H9 (cell line): ENCODE data around the gene MERTK. TPM values are rescaled to one million over a fixed set of nuclear protein-coding genes. Genes with fewer than 3 reads are reported as not detected.

Experiments
- DNase-seq: peaks from one replicate; pipeline ENCODE4 v3.0.0-alpha.2; 2017
- H2AFZ ChIP-seq: one replicate; pipeline ENCODE4 v1.6.1; 2013; ENCODE audit warnings: mild to moderate bottlenecking, low read length, control low read depth, moderate library complexity
- H2AK5ac ChIP-seq: 2 replicates; pipeline ENCODE4 v1.6.1; 2013; ENCODE audit warnings: low read length, control low read depth, mixed read lengths; ENCODE audit not compliant: insufficient read length
- H2BK120ac ChIP-seq: one replicate; pipeline ENCODE4 v1.6.1; 2013; ENCODE audit warnings: low read depth, mild to moderate bottlenecking, low read length, control low read depth, inconsistent platforms; ENCODE audit not compliant: poor library complexity, severe bottlenecking
- H2BK12ac ChIP-seq: 2 replicates; pipeline ENCODE4 v1.6.1; 2013; ENCODE audit warnings: low read length, control low read depth, mixed read lengths, low read depth; ENCODE audit not compliant: insufficient read length
- H2BK15ac ChIP-seq: 2 replicates; pipeline ENCODE4 v1.6.1; 2013; ENCODE audit warnings: low read depth, low read length, control low read depth
- H2BK20ac ChIP-seq: one replicate; pipeline ENCODE4 v1.6.1; 2013; ENCODE audit warnings: low read depth, mild to moderate bottlenecking, low read length, control low read depth, inconsistent platforms; ENCODE audit not compliant: poor library complexity, severe bottlenecking
- H2BK5ac ChIP-seq: 2 replicates; pipeline ENCODE4 v1.6.1; 2013; ENCODE audit warnings: low read length, control low read depth, mixed read lengths; ENCODE audit not compliant: insufficient read length
- H3K14ac ChIP-seq: 2 replicates; pipeline ENCODE4 v1.6.1; 2013; ENCODE audit warnings: low read length, control low read depth; ENCODE audit not compliant: insufficient read depth
- H3K18ac ChIP-seq: 2 replicates; pipeline ENCODE4 v1.6.1; 2013; ENCODE audit warnings: low read depth, mild to moderate bottlenecking, mixed read lengths, low read length, control low read depth; ENCODE audit not compliant: insufficient read length
- H3K23ac ChIP-seq: 2 replicates; pipeline ENCODE4 v1.6.1; 2013; ENCODE audit warnings: low read length, control low read depth, mixed read lengths, low read depth; ENCODE audit not compliant: insufficient read length
- H3K23me2 ChIP-seq: 2 replicates; pipeline ENCODE4 v1.6.1; 2013; ENCODE audit warnings: low read depth, mild to moderate bottlenecking, mixed read lengths, low read length, control low read depth; ENCODE audit not compliant: insufficient read length, poor library complexity, severe bottlenecking
- H3K27ac ChIP-seq: 2 replicates; pipeline ENCODE4 v1.5.1; 2013; ENCODE audit warnings: low read length, control low read depth, mixed read lengths, low read depth; ENCODE audit not compliant: insufficient read length
- H3K27me3 ChIP-seq: 2 replicates; pipeline ENCODE4 v1.6.1; 2013; ENCODE audit warnings: low read length, control low read depth, inconsistent platforms; ENCODE audit not compliant: insufficient read depth
- H3K4ac ChIP-seq: 2 replicates; pipeline ENCODE4 v1.6.1; 2013; ENCODE audit warnings: low read depth, mild to moderate bottlenecking, control low read depth, inconsistent platforms, low read length, moderate library complexity
- H3K4me1 ChIP-seq: 2 replicates; pipeline ENCODE4 v1.6.1; 2013; ENCODE audit warnings: low read length, control low read depth, inconsistent platforms; ENCODE audit not compliant: insufficient read depth
- H3K4me2 ChIP-seq: 2 replicates; pipeline ENCODE4 v1.6.1; 2013; ENCODE audit warnings: low read length, control low read depth, mixed read lengths; ENCODE audit not compliant: insufficient read length, insufficient read depth
- H3K56ac ChIP-seq: 2 replicates; pipeline ENCODE4 v1.6.1; 2013; ENCODE audit warnings: low read depth, mild to moderate bottlenecking, mixed read lengths, low read length, control low read depth; ENCODE audit not compliant: insufficient read length
- H3K79me1 ChIP-seq: 2 replicates; pipeline ENCODE4 v1.6.1; 2013; ENCODE audit warnings: low read depth, mild to moderate bottlenecking, moderate library complexity, low read length, control low read depth, inconsistent platforms; ENCODE audit not compliant: insufficient read depth, poor library complexity, severe bottlenecking
- H3K79me2 ChIP-seq: 2 replicates; pipeline ENCODE4 v1.6.1; 2013; ENCODE audit warnings: low read length, control low read depth, inconsistent platforms; ENCODE audit not compliant: insufficient read depth
- H3K9ac ChIP-seq: 2 replicates; pipeline ENCODE4 v1.6.1; 2013; ENCODE audit warnings: low read length, control low read depth, mixed read lengths; ENCODE audit not compliant: insufficient read length; ENCODE audit errors: extremely low read depth
- H3K9me3 ChIP-seq: one replicate; pipeline ENCODE4 v1.6.1; 2013; ENCODE audit warnings: low read depth, low read length, inconsistent platforms; ENCODE audit not compliant: control insufficient read depth
- H3T11ph ChIP-seq: one replicate; pipeline ENCODE4 v1.6.1; 2013; ENCODE audit warnings: mild to moderate bottlenecking, low read length, control low read depth, inconsistent platforms
- H4K20me1 ChIP-seq: one replicate; pipeline ENCODE4 v1.6.1; 2013; ENCODE audit not compliant: control insufficient read depth, insufficient read length, insufficient read depth
- H4K5ac ChIP-seq: 2 replicates; pipeline ENCODE4 v1.6.1; 2013; ENCODE audit warnings: low read depth, mild to moderate bottlenecking, mixed read lengths, low read length, control low read depth; ENCODE audit not compliant: insufficient read length
- H4K8ac ChIP-seq: replicated peaks from 2 replicates; pipeline ENCODE4 v1.6.1; 2013; ENCODE audit warnings: low read length, control low read depth, mixed read lengths, low read depth; ENCODE audit not compliant: insufficient read length
- H4K91ac ChIP-seq: 2 replicates; pipeline ENCODE4 v1.6.1; 2013; ENCODE audit warnings: low read depth, mild to moderate bottlenecking, moderate library complexity, mixed read lengths, low read length, control low read depth; ENCODE audit not compliant: insufficient read length
- H3K27ac Mint-ChIP-seq, 3 experiments: 2 replicates in 2 of 3; 3 replicates in 1 of 3; pipeline ENCODE4 v1.8.0; 2020 to 2021; ENCODE audit warnings: mixed read lengths in 3 of 3, mild to moderate bottlenecking in 1 of 3, moderate library complexity in 1 of 3
- H3K27me3 Mint-ChIP-seq: 2 replicates; pipeline ENCODE4 v1.8.0; 2021; ENCODE audit warnings: low read depth, mild to moderate bottlenecking, moderate library complexity, mixed read lengths
- H3K36me3 Mint-ChIP-seq, 3 experiments: 2 replicates in 2 of 3; 3 replicates in 1 of 3; pipeline ENCODE4 v1.8.0; 2020 to 2021; ENCODE audit warnings: low read depth in 3 of 3, mixed read lengths in 3 of 3; ENCODE audit not compliant: insufficient read depth in 1 of 3
- H3K4me1 Mint-ChIP-seq, 2 experiments: 2 replicates each; pipeline ENCODE4 v1.8.0; 2020; ENCODE audit warnings: mixed read lengths in 2 of 2
- H3K4me3 Mint-ChIP-seq, 2 experiments: 2 replicates in 1 of 2; 3 replicates in 1 of 2; pipeline ENCODE4 v1.8.0; 2020 to 2021; ENCODE audit warnings: mild to moderate bottlenecking in 2 of 2, mixed read lengths in 2 of 2, moderate library complexity in 1 of 2
- H3K9me3 Mint-ChIP-seq, 2 experiments: 2 replicates in 1 of 2; 3 replicates in 1 of 2; pipeline ENCODE4 v1.8.0; 2020; ENCODE audit warnings: mild to moderate bottlenecking in 2 of 2, mixed read lengths in 2 of 2, moderate library complexity in 1 of 2
- CTCF ChIP-seq: fragments of 200-600 bp; sonication (generic); conservative IDR thresholded peaks from 3 replicates; pipeline ENCODE4 v1.8.0; 2021; ENCODE audit warnings: antibody characterized with exemption, mild to moderate bottlenecking
- WGBS: extraction: QIAGEN DNeasy Blood & Tissue Kit; methylation state at CpG from one replicate; pipeline ENCODE4 v1.1.7; 2013; ENCODE audit warnings: missing lambda C conversion rate, low lambda C conversion rate, mixed read lengths; ENCODE audit not compliant: insufficient read length; ENCODE audit errors: extremely low coverage; 5-methylcytosine and 5-hydroxymethylcytosine counted together
- total RNA-seq: library from RNA; stranded (reverse); gene quantifications from 2 replicates; pipeline ENCODE4 v1.2.1, GENCODE V29; 2021

The MERTK gene
- total RNA-seq, 1 experiment from 2014 or later: 4.8 TPM

GRCh38 chr2:111936881-111937280 is 38.5 kb downstream of the MERTK start:
- Histone ChIP-seq H2BK12ac (no peak overlapping the region), H3K9ac (no peak overlapping the region), H3K23me2 (no peaks in the 10 kb centered on the region), H2BK120ac (no peak overlapping the region), H3K4me2 (no peak overlapping the region), H3K4ac (no peak overlapping the region), H3K27me3 (no peaks in the 10 kb centered on the region), H2BK20ac (no peak overlapping the region), H3K18ac (no peak overlapping the region), H3K79me1 (no peaks in the 10 kb centered on the region), H2BK15ac (no peak overlapping the region), H3K9me3 (no peaks in the 10 kb centered on the region), H3K14ac (no peak overlapping the region), H3K27ac (no peak overlapping the region), H4K91ac (no peak overlapping the region), H4K8ac (no peak overlapping the region), H2BK5ac (no peak overlapping the region), H3K23ac (no peak overlapping the region), H3K56ac (no peak overlapping the region), H3K79me2 (no peaks in the 10 kb centered on the region), H2AFZ (no peak overlapping the region), H3K4me1 (peaks cover 2% of the 10 kb centered on the region; the same call in 1 of the 2 replicates), H4K5ac (no peak overlapping the region), H2AK5ac (no peak overlapping the region), H3T11ph (no peak overlapping the region), H4K20me1 (no peaks in the 10 kb centered on the region)
- peaks cover 11 to 13% of the 10 kb centered on the region in 2 experiments for H3K4me1 Mint-ChIP-seq
- DNase-seq: no peak
- WGBS: no CpG with 5 or more reads among the region's 5 CpGs
- peaks cover 8 to 10% of the 10 kb centered on the region in 2 experiments for H3K9me3 Mint-ChIP-seq
- no peak overlapping the region for H3K4me3 Mint-ChIP-seq
- TF ChIP-seq CTCF: no peak
- H3K36me3 Mint-ChIP-seq: peaks cover 7 to 18% (median 8%) of the 10 kb centered on the region in 3 experiments
- H3K27me3 Mint-ChIP-seq: no peaks in the 10 kb centered on the region
- H3K27ac Mint-ChIP-seq: no peak overlapping the region
